ENCODE results near the gene TP63.

Gene TP63

DNA sequence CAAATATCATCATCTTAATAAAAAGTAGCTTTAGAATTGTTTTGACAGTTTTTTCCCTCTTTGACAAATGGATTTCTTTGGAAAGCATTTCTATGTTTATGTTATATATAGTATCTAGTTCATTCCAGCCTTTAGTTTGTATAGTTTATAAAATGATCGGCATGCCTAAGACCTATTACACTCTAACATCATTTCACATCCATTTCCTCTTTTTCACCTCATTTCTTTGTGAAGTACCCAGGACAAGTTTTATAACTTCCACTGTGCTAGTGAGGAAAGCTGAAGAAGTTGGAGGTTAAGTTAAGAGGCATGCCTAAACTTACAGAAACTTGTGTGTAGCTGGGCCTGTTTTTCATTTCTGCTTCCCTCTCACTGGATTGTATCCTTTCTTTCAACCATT, 178.4 kb downstream of the TP63 start:
- DNase-seq (ENCODE audit: low spot score): no peak

DNA sequence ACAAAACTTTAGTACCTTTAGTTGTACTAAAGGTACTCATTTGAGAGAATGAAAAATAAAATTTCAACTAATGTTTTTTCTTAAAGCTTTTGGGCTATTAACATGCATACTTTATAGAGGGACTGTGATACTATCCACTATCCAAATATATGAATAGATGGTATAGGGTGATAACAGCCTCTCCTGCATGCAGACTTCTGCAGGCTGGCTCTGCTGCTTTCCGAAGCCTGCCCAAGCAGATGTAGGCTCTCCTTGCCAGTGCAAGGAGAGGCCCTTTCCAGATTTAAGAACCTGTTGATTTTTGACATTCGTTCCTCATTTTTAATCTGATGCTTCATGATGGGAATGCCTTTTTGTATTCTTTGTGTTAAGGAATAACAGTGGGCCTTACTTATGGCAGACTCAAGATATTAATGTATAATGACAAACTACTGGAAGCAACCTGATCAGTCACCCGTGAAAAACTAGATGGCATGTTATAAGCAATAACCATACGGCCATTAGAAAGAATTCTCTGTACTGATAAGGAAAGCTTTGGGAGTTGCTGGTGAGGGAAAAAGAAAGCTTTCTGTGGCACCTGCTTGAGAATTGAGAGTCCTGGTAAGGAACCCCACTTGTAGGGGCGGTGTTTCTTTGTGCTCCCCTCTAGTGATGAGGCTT, 181.7 kb downstream of the TP63 start:
- DNase-seq (ENCODE audit: low spot score): no peak

DNA sequence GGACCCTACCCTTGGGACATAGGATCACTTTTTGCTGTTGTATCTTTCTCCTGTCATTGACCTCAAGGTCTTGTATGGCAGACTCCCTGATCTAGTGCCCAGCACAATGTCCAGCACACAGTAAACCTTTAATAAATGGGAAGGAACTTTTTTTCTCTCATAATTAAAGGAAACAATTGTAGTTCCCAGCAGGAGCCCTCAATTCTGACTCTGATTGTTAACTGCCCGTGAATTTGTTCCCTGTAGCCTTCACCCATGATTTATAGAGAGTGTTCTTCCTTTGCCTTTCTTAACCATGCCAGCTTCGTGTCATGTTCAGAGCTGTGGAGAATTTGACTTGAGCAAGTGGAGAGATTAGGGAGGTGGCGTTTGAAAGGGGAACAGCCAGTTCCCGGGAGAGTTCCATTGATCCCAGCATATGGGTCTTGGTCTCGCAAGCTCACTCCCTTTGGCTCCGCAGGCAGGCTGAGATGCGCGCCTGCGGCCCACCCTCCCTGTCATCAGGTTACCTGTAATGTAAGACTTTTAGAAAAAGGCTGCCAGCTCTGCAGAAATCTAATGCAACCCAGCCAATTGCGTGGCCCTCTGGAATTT, 182.6 kb downstream of the TP63 start:
- DNase-seq (ENCODE audit: low spot score): no peak

DNA sequence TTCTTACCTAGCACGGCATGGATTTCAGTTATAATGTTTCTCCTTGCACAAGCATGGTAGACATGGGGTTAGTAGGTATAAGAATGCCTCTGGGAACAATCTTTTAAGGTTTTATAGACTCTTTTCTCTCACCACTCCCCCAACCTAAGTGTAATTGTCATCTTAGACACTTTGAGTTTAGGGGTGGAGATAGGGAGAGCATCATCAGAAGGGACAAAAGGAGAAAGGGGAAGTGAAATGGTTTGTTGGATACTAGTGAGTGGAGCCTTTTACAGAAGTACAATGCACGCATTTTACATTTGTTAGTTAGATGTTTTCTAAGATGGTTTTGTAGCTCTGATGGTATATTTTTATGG, 189.2 kb downstream of the TP63 start:
- no peak for DNase-seq (ENCODE audit: low spot score)

DNA sequence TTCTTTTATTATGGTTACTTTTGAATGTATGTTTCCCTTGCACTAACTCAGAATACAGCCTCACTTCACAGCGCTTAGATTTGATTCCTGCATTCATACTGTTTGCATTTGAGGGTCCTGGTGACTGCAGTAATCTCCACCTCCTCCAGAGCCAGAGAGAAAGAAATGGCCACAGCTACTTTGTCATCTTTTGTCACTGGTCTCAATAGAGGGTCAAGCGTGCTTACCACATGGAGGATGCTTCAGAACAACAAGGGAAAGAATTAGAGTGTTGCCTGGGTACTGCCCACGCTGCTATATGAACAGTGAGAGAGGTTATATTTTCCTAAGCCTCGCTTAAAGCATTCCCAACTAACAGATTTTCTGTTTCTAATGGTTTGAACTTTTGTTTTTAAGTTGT, 190.1 kb downstream of the TP63 start:
- DNase-seq (ENCODE audit: low spot score): no peak

DNA sequence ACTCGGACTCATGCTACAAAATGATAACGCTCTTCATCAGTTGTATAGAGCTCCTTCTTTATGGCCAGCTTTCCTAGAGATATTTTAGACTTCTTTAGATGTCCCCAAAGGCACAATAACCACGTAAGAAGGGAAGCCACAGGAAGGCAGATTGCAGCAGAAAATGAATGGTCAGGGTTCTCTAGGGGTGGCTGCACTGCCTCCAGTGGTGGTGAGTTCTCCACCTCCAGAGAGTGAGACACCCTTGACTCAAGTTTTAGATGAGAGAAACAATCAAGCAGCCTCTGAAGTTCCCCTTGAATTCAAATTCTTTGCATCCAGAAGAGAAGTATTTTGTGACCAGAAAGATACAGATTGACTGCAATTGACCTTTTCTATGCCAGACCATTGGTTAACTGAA, 191.5 kb downstream of the TP63 start:
- no peak for DNase-seq (ENCODE audit: low spot score)

DNA sequence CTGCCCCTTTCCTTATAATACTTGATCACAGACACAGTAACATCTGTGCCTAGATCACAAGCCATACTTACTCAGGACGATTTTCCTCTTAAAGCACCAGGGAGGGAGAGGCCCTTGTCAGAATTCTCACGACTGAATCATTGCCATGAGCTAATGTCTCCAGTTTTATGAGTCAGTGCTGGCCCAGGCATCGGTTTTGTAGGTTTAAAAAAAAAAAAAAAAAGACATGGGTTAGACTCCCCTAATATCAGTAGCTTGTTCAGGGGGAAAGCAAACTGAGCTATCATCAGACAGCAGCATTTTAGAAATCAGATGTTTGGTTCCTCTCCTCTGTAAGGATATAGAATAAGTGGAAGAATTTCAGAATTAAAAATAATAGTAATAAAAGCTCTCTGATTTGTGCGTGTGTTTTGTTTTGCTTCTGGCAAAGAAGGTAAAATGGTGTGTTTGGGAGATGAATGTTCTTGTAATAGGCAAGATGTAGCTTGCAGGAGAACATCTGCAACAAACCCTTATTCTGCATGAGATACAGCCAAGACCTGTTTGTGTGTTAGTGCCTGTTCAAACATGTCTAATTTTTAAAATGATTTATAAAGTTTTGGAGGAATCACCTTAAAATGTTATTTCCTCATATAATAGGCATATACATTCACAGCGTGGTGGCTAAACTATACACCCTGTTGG, 193.6 kb downstream of the TP63 start:
- no peak for DNase-seq (ENCODE audit: low spot score)

DNA sequence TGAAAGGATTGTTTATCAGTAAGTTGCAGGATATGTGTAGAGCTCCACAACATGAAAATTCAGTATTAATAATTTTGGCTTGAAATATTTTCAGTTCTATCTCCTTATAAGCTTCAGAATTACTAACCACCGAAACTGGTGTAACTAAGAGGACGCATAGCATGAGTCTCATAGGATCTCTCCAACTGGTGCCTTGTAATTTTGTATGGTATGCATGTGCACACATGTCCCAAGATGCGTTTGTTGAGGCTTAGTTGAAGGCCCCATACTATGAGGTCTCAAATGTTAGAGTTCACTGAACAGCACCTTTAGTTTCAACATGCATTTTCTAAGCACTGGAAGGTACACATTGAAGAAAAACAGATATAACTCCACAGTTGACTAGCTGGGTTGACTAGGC, 195.4 kb downstream of the TP63 start:
- no peak for DNase-seq (ENCODE audit: low spot score)

DNA sequence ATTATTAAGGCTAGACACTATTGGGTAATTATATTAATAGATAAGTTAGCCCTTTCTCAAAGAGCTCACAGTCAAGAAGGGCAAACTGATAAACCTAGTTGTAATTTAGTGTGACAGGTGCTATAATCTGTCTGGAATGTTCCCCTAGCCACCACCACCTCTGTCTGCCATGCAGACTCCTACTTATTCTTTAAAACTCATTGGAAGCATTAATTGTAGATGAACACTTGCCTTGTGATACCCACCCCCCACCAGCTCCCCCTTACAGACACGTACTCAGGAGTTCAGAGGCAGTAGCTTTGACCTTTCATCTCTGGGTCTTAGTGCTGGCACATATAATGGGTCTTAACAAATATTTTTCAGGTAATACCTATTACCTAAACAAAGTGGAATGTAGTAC, 195.9 kb downstream of the TP63 start:
- no peak for DNase-seq (ENCODE audit: low spot score)

DNA sequence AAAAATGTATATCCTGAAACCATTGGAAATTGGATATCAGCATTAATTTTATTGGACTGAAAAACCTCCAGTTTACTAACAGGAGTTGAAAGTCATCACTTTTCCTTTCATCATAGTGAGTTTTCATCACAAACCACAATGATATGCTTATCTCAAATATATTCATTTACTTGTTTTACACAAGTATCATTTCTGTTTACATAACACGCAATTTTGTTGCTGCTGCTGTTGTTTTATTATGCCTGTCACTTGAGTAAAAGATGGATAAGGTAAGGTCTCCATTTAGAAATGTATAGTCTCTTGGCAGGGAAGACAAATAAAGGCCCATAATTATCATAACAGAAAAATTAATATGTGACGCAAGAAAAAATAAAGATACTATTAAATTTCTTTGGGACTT, 199.2 kb downstream of the TP63 start:
- DNase-seq (ENCODE audit: low spot score): no peak

DNA sequence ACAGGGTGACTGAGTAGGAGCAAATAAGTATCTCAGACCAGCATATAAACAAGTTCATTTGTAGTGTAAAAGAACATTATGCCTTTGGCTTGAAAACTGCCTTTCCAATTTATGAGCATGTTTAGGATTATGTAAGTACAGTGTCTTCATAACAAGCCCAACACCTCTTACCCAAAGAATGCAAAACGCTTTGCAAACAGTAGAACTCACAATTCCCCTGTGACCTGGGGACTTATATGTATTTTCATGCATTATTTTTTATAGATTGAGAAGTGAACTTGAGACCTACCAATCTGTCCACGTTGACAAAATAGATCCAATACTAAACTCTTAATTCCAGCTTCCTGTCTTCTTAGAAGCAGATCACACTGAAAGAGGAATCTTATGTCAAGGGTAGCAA, 202.1 kb downstream of the TP63 start:
- DNase-seq (ENCODE audit: low spot score): no peak

DNA sequence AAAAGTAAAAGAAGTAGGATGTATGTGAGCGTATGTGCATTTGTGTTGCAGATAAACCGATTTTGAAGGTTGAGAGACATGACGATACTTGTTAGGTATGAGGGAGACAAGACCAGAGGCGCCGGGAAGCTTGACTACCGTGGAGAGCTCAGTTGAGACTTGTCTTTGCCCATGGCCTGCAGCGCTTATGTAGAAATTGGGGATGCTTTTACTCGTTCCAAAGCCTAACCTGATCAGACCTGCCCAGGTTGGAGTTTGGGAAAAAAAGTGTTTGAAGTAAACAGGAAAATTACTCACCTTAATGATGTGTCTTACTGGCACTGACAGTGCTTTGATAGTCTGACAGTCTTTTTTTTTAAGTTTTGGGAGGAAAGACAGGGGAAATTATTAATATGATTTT, 202.8 kb downstream of the TP63 start:
- no peak for DNase-seq (ENCODE audit: low spot score)

DNA sequence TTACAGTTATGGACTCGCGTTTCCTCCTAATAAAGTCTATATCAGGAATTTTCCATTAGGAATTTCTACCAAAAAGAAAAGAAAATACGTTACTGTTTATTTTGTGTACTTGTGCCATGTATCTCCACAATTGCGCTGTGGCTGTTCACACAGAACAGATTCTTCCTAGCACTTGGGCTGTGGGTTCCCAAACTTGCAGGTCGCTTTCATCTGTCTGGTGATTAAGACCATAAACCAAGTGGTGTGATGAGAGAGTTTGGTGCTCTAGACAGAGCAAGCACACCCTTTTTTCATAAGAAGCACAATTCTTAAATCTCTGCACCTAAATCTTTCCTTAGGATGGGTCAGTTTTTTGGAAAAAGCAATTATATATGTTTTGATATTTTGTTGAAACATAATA, 203.3 kb downstream of the TP63 start:
- no peak for DNase-seq (ENCODE audit: low spot score)

DNA sequence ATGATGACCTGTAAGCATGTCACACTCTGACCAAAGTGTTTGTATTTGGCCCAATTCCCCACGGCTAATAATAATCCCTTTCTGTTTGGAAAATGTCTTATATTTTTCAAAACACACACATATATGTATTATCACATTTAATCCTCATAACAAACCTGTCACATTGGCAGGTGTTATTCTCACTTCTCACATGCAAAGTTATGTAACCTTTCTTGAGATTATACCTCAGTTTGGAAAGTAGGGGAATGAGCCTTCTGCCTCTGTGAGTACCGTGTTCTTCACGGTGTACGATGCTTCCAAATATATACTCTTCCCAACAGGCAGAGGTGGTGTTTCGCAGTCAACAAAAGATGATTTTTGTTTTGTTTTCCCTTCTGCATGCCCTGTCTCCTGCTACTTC, 205.6 kb downstream of the TP63 start:
- no peak for DNase-seq (ENCODE audit: low spot score)

DNA sequence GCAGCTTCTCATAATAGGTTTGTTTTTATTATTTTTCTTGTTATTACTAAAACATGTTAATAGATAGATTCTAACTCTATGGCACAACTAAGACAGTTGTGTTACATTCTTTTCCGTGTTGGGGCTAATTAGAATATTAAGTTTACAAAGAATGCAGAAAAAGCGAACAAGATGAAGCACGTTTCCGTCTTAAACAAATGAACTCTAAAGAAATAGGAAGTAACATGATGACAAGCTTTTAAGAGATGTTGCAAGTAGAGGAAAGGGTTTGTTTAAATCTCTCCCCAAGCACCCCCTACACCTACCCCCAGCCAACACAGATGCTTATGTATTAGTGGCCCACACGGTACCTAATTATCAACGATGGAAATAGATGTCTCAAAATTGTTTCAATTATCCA, 207.1 kb downstream of the TP63 start:
- no peak for DNase-seq (ENCODE audit: low spot score)

DNA sequence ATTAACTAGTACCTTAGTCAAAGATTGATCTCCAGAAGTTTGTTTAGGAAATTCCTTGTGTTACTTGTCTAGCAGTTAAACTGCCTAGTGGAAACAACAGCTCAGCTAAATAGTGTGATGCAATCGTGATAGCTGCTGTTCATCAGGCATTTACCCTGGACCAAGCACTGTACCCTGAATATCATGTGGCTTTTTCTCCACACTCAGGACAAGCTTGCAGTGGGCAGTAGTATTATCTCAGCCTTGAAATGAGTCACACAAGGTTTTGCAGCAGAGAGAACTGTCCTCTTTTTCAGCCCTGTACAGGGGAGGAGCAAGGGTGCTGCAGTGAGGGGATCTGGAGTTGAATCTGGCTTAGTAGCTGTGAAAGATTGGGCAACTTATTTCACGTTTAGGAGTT, 208.4 kb downstream of the TP63 start:
- no peak for DNase-seq (ENCODE audit: low spot score)

DNA sequence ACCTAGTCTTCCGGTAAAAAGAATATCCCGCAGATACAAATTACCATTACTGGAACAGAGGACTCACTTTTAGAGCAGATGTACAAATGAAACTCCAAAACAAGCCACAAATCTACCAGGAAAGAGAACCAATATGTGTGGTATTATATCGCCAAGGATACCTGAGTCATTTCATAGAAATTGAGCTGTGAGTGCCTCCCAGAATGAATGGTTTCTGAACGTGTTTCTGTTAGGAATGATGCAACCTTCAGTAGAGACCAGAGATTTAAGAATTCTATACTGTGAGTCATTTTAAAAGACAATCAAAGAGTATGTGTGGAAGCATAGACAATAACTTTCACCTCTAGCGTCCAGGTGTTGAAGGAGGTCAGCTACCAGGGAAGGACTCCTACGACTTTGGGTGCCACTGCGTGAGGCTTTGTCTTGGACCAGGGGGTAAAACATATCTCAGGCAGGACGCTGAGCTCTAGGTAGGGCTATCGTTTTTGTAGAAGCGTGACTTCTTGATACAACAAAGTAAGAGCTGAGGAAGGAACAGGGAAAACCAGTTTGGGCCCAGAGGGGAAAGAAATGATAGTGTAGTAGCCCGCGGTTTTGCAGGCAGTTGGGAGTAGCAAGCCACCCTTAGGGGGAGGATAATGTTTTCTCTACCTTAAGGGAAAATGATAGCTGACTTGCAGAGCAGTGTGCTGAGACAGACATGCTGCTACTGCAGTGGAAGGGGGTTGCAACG, 210.4 kb downstream of the TP63 start:
- no peak for DNase-seq (ENCODE audit: low spot score)

DNA sequence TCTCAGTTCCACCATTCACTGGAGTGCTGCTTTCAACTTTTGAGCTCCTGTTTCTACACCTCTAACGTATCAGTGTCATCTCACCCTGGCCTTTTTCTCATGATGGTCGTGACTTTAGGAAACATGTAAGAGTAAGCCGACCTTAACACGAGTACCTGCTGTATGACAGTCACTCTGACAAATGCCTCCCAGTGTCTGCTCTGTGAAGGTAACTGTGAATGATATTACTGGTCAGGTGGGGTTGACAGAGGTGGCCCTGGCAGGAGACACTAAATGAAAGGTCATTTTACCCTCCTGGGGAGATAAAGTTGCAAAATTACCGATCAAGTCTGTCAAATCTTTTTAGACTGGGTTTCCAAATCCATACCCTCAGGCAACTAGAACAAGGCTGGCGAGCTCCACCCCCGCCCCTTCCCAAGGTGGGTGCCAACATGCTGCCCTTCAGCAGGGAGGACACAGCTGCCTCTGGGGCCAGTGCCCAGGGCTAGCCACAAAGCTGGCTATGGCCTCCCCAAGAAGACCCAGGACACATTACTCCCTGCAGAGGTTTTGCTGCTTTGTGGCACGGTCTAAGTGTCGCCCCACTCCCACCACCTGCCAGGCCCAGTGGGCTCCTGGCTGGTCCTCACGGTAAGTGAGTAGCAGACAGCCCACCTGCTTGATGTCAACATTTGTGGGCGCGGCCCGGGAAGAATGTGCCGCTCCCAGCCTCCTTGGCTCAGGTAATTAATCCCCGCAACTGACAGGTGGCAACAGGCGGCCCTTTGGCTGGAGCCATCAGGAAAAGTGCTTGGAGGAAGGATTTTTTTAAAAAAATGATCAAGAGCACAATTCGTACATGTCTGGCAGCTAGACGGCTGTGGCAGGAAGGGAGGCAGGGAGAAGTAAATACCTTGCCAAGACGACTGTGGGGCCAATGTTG, 211.8 kb downstream of the TP63 start:
- DNase-seq (ENCODE audit: low spot score): no peak

DNA sequence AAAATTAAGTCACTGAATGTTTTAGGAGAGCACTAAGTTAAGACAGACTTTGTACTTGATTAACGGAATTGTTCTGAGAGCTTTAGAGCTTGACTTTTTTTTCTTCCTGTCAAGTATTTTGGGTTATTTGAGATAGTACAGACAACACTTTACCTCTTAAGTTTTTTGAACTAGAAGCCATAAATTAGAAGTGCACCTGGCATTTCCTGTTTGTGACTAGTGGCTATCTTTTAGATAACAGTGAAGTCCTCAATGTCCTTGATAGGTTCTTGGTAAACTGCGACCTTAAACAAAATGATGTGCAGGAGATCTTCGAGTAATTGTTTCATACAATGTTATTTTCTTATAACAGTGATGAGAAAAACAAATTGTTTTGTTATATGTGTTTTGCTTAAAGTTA, 213.9 kb downstream of the TP63 start:
- DNase-seq (ENCODE audit: low spot score): peak; percentile 24

DNA sequence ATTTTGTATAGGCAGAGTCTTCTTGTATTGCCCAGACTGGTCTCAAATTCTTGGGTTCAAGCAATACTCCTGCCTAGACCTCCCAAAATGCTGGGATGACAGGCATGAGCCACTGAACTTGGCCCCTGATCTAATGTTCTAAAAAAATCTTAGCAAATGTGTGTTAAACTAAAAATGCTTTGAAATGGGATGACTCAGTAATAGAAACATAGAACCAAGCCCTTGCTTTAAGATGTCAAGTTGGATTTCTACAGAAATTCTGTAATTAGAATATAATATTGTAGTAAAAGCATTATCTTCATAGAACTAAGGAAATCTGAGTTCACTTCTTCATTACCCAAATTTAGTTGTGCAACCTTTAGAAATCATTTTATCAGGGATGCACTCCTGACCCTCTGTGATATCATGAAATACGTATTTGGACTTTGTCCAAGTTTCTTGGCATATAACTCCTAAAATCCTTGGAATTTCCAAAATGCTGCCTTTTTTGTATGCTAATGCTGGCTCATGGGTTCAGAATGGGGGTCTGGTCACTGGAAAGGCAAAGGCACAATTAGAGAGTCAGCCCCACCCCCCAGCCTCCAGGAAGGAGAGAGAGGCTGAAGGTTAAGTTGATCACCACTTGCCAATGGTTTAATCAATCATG, 217.3 kb downstream of the TP63 start:
- no peak for DNase-seq (ENCODE audit: low spot score)

DNA sequence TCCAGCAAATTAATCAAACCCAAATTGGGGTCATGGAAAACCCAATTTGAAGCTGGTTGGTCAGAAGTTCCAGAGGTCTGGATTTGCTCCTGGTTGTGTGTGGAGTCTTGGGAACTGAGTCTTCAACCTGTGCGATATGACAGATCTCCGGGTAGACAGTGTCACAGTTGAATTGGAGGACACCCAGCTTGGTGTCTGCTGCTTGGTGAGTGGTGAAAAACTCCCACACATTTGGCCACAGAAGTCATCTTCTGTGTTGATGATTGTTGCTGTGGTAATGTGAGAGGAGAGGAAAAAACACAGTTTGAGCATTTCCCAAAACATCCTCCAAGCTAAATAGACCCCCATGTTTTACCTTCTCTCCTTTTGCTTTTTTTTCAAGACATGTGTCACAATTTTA, 218.1 kb downstream of the TP63 start:
- no peak for DNase-seq (ENCODE audit: low spot score)
